ENCODE measurements around the gene PPM1E. TPM values are rescaled to one million over a fixed set of nuclear protein-coding genes. Genes with fewer than 3 reads are reported as not detected.

Gene PPM1E
- total RNA-seq, 4 donors from 2014 or later: 0.35 to 0.92 (median 0.44) TPM

DNA sequence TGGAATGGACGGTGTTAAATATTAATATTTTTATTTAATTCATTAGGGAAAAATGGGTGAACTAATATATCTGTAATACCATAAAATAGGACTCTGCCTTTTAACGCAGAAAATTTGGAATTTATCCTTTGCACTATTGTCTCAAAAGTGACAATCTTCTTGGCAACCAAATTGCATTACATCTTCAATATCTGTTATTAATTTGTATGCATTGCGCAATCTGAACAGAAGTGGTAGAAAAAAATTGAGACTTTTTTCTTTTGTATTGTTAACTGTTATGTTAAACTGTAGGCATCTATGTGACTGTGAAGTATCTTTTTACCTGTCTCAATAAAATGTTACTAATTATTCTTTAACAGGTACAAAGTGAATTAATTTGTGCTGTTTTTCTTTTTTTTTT is 55.6 kb downstream of the PPM1E start:
- TF ChIP-seq POLR2AphosphoS5 (IDR thresholded peaks at IDR 0.05): no peak
- TF ChIP-seq POLR2A (IDR thresholded peaks at IDR 0.05): no peak
- no peak for TF ChIP-seq CTCF (IDR thresholded peaks at IDR 0.05)
- TF ChIP-seq EP300 (IDR thresholded peaks at IDR 0.05): no peak
- Histone ChIP-seq H3K27ac (no peak overlapping the region), H3K4me3 (no peak overlapping the region), H3K27me3 (no peaks in the 10 kb centered on the region), H3K4me1 (no peaks in the 10 kb centered on the region), H3K36me3 (no peaks in the 10 kb centered on the region), H3K9me3 (no peaks in the 10 kb centered on the region)
- no peak for ATAC-seq
- 96 to 98% methylated on average over 3 of the region's 3 CpGs for WGBS, 2 donors (ENCODE audit: low coverage in 1 of 2)

DNA sequence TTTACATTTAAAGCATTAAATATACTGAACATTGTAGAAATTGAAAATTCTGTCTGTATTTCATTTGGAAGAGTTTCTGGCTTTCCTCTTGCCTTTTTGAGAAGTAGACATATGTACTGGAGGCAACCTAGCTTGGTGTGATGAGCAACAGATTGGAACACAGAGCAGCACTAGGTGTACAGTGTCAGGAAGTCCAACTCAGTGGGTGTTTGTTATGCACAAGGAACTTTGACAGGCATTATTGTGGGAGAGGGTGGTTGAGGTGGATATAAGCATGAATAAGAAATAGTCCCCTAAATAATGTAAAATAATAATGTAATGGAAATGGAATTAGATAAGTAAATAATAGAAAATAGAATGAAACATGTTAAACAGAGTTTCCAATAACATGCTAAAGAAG is 58.1 kb downstream of the PPM1E start:
- Histone ChIP-seq H3K27me3 (no peaks in the 10 kb centered on the region), H3K4me3 (no peak overlapping the region), H3K4me1 (no peaks in the 10 kb centered on the region), H3K9me3 (no peaks in the 10 kb centered on the region), H3K36me3 (no peaks in the 10 kb centered on the region), H3K27ac (no peak overlapping the region)
- TF ChIP-seq CTCF (IDR thresholded peaks at IDR 0.05) (no peak), POLR2A (IDR thresholded peaks at IDR 0.05) (no peak), POLR2AphosphoS5 (IDR thresholded peaks at IDR 0.05) (no peak), EP300 (IDR thresholded peaks at IDR 0.05) (no peak)
- ATAC-seq: no peak

DNA sequence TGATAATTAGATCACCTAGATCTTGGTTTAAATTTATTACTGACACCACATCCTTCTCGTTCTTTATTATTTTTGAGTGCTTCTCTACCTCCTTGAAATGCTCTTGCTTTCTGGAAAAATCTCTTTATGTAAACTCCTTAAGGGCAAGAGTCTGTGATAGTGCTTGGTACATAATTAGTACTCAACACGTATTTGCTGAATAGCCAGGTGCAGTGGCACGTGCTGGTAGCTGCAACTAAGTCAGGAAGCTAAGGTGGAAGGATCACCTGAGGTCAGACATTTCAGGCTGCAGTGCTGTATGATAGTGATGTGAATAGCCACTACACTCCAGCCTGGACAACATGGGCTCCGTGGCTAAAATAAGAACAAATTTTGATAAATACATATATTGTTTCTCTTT is 63.0 kb downstream of the PPM1E start:
- no peaks in the 10 kb centered on the region for H3K36me3 ChIP-seq
- TF ChIP-seq POLR2A (IDR thresholded peaks at IDR 0.05): no peak
- no peak for TF ChIP-seq CTCF (IDR thresholded peaks at IDR 0.05)
- TF ChIP-seq EP300 (IDR thresholded peaks at IDR 0.05): no peak
- no peak for TF ChIP-seq POLR2AphosphoS5 (IDR thresholded peaks at IDR 0.05)
- H3K27me3 ChIP-seq: no peaks in the 10 kb centered on the region
- H3K9me3 ChIP-seq: no peaks in the 10 kb centered on the region
- no peak for ATAC-seq
- no peaks in the 10 kb centered on the region for H3K4me1 ChIP-seq
- no peak overlapping the region for H3K4me3 ChIP-seq
- 74 to 78% methylated on average over 3 to 4 of the region's 4 CpGs for WGBS, 2 donors (ENCODE audit: low coverage in 1 of 2)
- H3K27ac ChIP-seq: no peak overlapping the region

GRCh38 chr17:58822148-58823050 is 66.7 kb downstream of the PPM1E start:
- no peak for ATAC-seq
- no peaks in the 10 kb centered on the region for H3K27me3 ChIP-seq
- no peaks in the 10 kb centered on the region for H3K36me3 ChIP-seq
- H3K4me3 ChIP-seq: no peak overlapping the region
- 43% methylated on average over 6 of the region's 6 CpGs for WGBS, 2 donors (ENCODE audit: low coverage in 1 of 2)
- TF ChIP-seq EP300 (IDR thresholded peaks at IDR 0.05): no peak
- TF ChIP-seq CTCF (IDR thresholded peaks at IDR 0.05): no peak
- TF ChIP-seq POLR2AphosphoS5 (IDR thresholded peaks at IDR 0.05): no peak
- no peak for TF ChIP-seq POLR2A (IDR thresholded peaks at IDR 0.05)
- no peaks in the 10 kb centered on the region for H3K4me1 ChIP-seq
- H3K9me3 ChIP-seq: no peaks in the 10 kb centered on the region
- no peak overlapping the region for H3K27ac ChIP-seq

- Histone ChIP-seq H3K4me3 (no peak overlapping the region), H3K36me3 (no peaks in the 10 kb centered on the region), H3K4me1 (no peaks in the 10 kb centered on the region), H3K27me3 (no peaks in the 10 kb centered on the region), H3K9me3 (no peaks in the 10 kb centered on the region), H3K27ac (no peak overlapping the region)
- TF ChIP-seq POLR2A (IDR thresholded peaks at IDR 0.05) (no peak), POLR2AphosphoS5 (IDR thresholded peaks at IDR 0.05) (no peak), CTCF (IDR thresholded peaks at IDR 0.05) (no peak), EP300 (IDR thresholded peaks at IDR 0.05) (no peak)
- WGBS, 2 donors (ENCODE audit: low coverage in 1 of 2): 65 to 92% methylated on average over 2 of the region's 2 CpGs
- no peak for ATAC-seq
These were observed 67.4 kb downstream of the PPM1E start for GRCh38 chr17:58823051-58823525.
